GM19372 (cell line): ENCODE measurements around the gene ATP1A2.

Source experiments
- ATAC-seq: cut with Tn5 transposase; IDR thresholded peaks from one replicate; pipeline ENCODE4 v1.9.1; 2021; ENCODE audit warnings: mild to moderate bottlenecking, low read depth, moderate library complexity; ENCODE audit not compliant: unreplicated experiment

ATP1A2 gene

DNA sequence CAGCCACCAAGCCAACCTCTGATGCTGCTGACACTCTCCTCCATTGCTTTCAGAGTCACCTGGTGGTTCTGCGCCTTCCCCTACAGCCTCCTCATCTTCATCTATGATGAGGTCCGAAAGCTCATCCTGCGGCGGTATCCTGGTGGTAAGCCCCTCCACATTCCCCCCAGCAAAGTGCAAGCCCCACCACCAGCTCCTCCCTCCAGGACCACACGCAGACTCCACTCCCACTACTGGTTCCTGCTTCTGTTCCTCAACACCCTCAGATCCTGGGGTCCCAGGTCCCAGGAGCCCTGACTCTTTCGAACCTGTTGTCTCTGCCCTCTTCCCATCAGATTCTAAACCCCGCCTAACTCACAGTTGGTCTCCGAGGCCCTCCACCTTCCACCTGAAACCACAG, 24.3 kb downstream of the ATP1A2 start:
- no peak for ATAC-seq

DNA sequence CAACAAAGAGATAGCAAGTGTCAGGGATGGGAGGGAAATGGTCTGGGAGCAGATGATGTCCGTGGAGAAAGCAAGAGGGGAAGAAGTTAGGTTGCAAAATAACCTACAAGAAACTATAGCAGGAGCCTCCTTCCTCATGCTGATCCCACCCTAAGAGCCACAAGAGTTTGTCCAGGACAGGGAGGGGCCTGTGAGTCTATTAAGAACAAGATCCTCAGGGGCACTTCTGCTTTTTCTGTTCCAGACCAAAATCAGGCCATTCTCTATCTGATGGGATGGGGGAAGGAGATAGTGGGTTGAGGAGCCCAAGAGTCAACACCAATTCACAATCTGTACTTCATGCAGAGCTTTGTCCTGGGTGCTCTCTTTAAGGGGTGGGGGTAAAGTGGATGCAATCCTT, 28.1 kb downstream of the ATP1A2 start:
- no peak for ATAC-seq

DNA sequence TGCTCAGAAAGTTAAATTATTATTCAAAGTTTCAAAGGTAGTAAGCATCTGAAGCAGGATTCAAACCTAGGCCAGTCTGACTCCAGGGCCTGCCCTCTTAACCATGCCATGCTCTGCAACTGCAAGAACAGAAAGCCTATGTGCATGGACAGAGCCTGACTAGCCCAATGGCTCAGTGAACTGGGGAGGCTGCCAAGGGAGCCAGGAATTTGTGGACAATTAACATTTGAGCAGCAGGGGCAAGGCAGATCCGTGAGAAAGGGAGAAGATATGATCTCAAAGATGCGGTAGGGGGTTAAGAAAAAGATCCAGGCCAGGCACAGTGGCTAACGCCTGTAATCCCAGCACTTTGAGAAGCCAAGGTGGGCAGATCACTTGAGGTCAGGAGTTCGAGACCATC, 29.4 kb downstream of the ATP1A2 start:
- ATAC-seq, result no peak

DNA sequence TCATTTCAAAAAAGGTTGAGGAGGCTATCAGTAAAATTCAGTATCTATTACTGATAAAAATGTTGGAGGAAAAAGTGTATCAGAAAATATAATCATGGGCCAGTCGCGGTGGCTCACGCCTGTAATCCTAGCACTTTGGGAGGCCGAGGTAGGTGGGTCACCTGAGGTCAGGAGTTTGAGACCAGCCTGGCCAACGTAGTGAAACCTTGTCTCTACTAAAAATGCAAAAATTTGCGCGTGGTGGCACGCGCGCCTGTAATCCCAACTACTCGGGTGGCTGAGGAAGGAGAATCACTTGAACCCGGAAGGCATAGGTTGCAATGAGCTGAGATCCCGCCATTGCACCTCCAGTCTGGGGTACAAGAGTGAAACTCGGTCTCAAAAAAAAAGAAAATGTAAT, 30.5 kb downstream of the ATP1A2 start:
- no peak for ATAC-seq

DNA sequence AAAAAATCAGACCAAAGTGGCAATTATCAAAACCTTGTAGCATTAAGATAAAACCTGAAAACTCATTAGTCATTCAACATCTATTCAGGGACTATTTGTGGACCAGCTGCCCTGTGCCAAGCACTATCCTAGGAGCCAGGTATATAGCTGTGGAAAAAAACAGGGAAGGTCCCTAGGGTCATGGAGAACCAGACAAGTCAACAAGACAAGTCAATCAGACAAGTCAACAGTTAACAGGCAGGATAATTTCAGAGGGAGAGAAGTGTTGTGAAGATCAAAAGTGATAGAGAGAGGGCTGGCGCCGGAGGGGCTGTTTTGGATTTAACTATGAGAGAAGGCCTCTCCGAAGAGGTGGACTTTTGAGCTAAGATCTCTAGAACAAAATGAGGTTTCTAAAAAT, 32.6 kb downstream of the ATP1A2 start:
- no peak for ATAC-seq

DNA sequence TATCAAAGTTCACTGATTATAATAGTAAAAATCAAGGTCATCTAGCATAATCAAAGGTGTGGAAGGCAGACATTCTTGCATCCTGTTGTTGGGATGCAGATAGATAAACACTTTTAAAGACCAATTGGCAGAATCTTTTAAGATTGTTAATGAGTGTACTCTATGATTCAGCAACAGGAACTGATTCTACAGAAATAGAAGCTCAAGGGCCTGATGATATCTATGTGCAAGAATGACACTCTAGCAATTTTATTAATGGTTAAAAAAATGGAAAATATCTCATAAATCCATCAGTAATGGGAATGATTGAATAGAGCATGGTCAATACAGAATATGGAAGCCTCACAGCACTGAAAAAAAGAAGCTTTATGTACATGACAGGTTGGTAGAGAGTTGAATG, 33.7 kb downstream of the ATP1A2 start:
- ATAC-seq, result no peak

DNA sequence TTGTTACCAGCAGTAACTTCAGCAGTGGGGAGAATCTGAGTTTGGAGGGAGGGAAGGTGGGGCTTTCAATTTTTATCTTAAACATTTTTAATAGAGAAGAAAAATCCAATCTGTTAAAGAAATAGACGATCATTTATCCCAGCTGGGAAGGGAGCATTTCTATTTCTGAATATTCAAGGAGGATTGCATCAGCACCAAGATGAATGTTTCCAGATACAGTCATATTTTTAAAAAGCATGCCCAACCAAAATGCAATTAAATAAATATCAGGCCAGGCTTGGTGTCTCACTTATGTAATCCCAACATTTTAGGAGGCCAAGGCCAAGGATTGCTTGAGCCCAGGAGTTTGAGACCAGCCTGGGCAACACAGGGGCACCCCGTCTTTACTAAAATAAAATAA, 34.2 kb downstream of the ATP1A2 start:
- no peak for ATAC-seq

DNA sequence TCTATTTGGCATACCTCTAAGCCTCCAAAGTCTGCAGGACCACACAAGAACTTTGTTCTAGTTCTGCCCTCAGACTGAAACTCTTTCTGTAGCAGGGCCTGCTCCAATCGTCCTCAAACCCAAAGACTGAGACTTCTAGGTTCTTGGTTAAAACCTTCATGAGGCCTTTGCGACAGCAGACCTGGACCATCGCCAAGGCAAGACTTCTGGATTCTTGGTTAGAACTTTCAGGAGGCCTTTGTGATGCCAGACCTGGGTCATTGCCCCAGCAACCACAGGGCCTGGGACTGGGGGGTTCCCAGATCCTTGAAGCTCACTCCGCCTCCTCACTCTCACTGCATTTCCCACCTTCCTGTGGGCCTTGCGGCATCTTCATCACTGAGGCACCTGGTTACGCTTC, 35.7 kb downstream of the ATP1A2 start, which contains the start of gene ATP1A4:
ATP1A4 (plus strand) TSS at position 301 of the 400 bp plus-strand sequence. CDS start 438 bp downstream, outside the sequence.
- no peak for ATAC-seq

DNA sequence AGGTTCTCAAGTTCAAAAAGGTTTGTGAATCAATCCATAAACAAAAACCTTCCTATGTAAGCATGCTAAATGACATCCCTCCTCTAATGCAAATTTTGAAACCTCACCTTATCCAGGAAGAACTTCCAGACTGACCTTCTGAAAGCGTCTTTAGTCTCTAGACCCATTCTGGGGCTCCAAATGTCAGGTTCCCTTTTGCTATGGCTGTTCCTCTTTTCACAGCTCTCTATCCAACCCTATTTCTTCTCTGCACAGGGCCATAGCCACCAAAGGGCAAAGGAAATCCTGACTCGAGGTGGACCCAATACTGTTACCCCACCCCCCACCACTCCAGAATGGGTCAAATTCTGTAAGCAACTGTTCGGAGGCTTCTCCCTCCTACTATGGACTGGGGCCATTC, 39.2 kb downstream of the ATP1A2 start:
- no peak for ATAC-seq

DNA sequence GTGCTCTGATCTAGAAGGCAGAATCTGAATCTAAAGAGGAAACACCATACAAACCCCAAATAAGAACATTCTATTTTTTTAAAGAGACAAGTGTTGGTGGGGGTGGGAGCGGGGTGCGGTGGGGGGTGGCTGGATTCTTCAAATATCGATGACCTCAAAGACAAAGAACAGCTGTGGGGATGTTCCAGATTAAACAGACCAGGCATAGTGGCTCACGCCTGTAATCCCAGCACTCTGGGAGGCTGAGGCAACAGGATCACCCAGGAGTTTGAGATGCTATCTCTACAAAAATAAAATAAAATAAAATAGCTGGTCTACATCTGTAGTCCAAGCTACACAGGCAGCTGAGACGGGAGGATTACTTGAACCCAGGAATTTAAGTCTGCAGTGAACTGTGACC, 40.8 kb downstream of the ATP1A2 start:
- no peak for ATAC-seq

DNA sequence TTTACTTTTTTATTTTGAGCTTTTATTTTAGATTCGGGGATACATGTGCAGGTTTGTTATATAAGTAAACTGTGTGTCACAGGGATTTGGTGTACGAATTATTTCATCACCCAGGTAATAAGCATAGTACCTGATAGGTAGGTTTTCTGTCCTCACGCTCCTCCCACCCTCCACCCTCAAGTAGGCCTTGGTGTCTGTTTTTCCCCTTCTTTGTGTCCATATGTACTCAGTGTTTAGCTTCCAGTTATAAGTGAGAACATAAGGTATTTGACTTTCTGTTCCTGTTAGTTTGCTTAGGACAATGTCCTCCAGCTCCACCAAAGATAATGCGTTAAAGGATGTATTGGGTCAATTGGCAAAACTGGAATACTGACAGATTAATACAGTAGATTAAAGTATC, 41.6 kb downstream of the ATP1A2 start:
- no peak for ATAC-seq

DNA sequence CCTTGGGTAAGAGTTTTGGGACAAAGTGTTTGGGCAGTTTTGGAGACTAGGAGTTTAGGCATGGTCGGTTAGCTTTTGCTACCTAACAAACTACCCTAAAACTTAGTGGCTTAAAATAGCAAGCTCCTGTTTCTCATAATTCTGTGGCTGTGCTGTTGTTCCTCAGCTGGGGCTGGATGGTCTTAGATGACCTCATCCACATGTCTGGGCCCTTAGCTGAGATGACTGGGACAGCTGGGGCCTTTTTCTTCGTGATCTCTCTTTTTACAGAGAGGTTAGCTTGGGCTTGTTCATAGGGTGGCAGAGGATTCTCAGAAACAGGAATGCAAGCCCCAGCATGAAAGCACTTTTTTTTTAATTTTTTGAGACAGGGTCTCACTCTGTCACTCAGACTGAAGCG, 42.5 kb downstream of the ATP1A2 start:
- no peak for ATAC-seq

DNA sequence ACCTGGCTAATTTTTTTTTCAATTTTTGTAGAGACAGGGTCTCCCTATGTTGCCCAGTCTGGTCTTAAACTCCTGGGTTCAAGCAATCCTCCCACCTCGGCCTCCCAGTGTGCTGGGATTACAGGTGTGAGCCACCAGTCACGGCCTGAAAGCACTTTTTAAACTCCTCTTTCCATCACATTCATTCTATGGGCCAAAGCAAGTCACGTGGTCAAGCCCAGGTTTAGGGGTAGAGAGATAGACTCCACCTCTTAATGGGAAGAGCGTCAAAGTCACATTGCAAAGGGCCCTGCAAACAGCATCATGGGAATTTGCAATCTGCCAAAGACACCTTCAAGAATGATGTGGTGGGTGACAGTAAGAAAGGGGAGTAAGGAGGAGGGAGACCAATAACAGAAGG, 43.0 kb downstream of the ATP1A2 start:
- no peak for ATAC-seq

DNA sequence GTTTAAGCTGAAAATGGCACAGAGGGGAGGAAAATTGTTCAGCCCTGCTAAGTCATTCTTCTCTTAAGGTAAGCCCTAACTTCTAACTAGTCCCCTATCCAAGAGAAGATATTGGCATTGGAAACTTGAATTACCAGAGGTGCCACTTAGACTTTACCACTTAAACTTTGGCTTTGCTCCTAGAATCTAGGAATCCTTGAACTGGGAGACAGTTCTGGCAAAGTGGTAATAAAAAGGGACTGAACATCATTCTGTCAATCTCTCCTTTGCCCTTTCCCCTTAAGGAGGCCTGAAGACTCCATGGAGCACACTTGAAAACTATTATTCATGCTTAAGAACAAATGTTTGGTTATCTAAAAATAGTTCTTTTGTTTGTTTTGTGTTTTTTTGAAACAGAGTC, 44.3 kb downstream of the ATP1A2 start:
- ATAC-seq, result no peak

DNA sequence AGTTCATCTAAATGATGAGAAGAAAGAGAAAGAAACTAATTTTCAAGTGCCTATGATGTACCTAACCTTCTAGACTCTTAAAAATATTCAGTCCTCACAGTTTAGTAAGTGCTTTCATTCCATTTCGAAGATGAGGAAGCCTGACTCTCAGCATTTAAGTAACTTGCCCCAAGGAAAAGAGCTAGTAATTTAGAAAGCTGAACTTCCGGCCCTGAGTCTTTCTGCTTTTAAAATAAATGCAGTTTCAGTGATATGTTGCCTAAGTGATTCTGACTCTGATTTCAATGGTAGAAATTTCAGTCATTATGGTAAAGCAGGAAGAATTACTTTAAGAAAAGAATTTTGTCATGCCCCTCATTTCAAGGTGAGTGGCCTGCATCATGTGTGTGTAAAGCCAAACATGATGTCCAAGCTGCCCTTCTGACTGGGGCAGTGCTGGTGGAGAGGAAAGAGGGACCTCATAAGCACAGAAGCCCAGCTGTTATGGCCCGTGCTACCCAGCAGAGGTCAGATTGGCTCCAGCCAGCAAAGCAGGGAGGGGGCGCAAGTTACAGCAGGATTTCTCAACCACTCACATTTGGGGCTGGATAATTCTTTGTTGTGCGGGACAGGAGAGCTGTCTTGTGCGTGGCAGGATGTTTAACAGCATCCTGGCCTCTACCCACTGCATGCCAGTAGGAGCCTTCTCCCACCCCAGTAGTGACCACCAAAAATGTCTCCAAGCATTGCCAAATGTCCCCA, 46.6 kb downstream of the ATP1A2 start:
- ATAC-seq, result no peak

DNA sequence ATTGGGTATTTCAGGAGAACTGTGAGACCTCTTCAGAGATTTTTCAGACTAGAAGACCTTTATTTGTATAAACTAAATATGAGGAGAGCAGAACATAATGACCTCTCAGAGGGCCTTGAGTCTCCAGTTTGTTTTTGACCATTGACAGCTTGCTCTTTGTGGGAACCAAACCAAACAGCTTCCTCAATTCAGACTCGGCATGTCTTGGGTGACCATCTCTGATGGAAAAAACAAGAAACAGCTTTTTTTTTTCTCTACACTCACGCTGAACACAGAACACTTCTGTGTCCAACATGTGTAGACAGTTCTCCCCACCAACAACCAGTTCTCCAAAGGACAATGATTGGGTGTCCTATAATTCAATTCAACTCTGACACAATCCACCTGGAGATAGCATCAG, 47.4 kb downstream of the ATP1A2 start:
- no peak for ATAC-seq

DNA sequence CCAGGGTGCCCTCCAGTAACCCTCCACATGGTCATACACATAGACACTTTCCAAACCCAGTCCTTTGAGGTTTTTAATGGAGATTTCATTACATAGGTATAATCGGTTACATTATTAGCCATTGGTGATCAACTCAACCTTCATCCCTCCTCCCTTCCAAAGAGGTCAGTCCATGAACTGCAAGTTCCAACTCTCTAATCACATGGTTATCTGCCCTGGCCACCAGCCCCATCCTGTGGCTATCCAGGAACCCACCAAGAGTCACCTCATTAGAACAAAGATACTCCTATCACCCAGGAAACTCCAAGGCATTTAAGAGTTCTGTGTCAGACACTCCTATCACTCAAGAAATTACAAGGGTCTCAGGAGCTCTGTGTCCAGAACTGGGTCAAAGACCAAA, 48.1 kb downstream of the ATP1A2 start:
- no peak for ATAC-seq

DNA sequence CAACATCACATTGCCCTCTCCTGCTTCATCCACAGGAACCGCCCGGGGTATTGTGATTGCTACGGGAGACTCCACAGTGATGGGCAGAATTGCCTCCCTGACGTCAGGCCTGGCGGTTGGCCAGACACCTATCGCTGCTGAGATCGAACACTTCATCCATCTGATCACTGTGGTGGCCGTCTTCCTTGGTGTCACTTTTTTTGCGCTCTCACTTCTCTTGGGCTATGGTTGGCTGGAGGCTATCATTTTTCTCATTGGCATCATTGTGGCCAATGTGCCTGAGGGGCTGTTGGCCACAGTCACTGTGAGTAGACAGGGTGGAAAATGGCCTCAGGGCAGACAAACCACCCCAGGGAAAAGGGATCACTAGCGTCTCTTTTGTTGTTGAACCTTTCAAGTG, 48.6 kb downstream of the ATP1A2 start:
- ATAC-seq, result no peak

DNA sequence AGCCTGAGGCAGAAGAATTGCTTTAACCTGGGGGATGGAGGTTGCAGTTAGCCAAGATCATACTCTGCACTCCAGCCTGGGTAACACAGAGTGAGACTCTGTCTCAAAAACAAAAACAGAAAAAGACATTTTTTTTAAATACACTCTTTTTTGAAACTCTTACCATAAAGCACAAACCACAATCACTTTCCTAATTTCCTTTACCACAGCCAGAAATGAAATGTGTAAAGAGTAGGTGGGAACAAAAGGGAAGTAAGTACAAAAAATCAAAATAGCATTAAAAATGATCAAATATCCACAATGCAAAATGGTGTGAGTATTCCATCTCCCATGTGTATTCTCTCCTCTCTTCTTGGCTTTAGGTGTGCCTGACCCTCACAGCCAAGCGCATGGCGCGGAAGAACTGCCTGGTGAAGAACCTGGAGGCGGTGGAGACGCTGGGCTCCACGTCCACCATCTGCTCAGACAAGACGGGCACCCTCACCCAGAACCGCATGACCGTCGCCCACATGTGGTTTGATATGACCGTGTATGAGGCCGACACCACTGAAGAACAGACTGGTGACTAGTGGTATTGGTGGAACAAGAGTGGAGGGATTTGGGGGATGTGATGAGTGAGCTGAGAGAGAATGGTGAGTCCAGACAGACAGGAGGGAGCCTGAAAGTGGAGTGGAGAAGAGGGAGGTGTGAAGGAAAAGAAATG, 50.8 kb downstream of the ATP1A2 start:
- ATAC-seq, result no peak

DNA sequence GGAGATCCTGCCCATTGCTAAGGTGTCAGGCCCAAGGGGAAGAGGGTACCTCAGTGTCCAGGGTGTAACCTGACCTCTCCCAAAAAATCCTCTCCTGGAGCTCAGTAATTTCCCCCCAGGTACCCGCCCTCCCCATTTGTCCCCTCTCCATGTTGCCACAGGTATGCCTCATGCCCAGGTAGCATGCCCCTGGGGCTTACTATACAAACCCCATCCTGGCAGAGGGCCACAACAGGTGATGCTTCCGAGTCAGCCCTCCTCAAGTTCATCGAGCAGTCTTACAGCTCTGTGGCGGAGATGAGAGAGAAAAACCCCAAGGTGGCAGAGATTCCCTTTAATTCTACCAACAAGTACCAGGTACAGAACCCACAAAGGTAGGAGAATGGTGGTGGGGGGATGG, 51.5 kb downstream of the ATP1A2 start:
- no peak for ATAC-seq

DNA sequence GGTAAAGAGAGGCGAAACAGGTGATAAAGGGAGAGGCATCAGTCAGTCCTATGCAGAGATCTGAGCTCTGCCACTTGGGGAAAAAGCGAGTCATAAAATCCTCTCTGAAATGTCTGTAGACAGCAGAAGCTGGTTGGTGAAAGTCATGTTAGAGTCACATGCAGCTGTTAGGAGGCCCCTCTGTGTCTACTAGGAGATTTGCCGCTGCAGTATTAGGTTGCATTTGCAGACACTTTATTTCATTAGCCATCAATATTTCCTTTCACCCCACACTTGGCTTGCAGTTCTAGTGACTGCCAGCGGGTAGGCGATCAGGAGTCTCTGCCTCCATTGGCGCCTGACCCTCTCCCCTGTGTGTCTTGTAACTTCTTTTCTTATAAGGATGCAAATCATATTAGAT, 52.0 kb downstream of the ATP1A2 start:
- no peak for ATAC-seq

DNA sequence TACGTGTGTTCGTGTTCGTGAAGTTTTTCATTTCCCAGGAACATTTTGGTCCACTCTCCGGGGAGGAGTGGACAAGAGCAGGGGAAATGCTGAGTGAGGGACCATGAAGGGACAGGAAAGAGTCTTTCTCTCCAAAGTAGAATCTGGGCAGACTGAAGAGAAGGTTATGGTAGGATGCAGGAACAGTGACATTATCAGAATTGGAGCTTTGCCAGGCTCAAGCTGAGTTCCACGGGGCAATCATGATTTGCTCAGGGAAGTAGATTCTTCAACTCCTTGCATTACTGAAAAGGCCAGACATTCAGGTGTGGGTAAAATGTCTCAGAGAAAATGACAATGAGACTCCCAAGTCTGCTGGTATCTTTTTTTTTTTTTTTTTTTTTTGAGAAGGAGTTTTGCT, 52.5 kb downstream of the ATP1A2 start:
- no peak for ATAC-seq
